Stimulated activated CD8-positive, alpha-beta memory T cell treated with anti-CD3 and anti-CD28 coated beads, Interleukin-7, amount 100 ng/mL, for 24 hours (primary cell): ENCODE data around the gene SNU13.
"Not testable (repeated sequence)": the region's sequence is repeated elsewhere in the genome, so short reads cannot be mapped to it uniquely, and the experiment has no call there.

Experiments
- DNase-seq: peaks from one replicate; pipeline ENCODE4 v3.0.0-alpha.2; 2020; ENCODE audit warnings: low read depth

SNU13 gene

DNA sequence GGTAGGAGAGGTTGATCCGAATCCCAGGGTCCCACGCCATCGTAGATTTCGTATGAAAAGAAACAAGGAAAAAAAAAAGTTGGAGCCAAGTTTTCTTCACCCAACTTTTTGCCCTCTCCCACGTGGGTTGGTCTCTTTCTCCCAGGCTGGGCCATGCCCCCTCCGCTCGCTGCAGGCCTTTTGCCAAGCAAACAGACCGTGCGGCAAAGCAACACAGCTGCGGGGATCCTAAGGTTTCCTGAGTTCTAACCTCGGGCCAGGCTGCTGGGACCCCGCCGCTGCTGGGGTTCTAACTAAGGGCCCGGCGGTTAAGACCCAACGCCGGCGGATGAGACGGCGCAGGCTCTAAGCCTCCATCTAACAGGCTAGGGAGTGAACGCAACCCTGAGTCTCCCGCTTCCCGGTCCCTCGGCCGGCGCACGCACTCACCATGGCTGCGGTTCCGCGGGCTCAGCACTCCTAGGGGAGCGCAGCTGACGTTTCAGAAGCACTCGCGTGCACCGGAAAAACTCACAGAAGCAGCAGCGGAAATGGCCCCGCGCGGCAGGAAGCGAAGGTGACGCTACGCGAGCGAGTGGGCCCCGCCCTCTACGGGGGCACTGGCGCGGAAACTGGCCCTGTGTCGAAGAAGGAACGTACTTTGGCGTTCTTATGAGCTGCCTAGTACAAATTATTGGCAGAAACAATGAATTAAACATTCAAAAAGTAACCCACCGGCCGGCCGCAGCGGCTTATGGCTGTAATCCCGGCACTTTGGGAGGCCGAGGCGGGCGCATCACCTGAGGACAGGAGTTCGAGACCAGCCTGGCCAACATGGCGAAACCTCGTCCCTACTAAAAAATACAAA lies at the start of gene SNU13:
SNU13 (minus strand) TSS at position 503 of the 847 bp plus-strand sequence; CDS start at position 432, 71 bp downstream.
- DNase-seq = peak; percentile 87

DNA sequence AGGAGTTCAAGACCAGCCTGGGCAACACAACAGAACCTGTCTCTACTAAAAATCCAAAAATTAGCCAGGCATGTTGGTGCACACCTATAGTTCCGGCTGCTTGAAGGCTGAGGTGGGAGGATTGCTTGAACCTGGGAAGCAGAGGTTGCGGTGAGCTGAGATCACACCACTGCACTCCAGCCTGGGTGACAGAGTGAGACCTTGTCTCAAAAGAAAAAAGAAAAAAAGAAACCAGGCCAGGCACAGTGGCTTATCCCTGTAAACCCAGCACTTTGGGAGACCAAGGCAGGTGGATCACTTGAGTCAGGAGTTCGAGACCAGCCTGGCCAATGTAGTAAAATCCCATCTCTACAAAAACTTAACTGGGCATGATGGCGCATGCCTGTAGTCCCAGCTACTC lies 44.6 kb upstream of the SNU13 start:
- not testable (repeated sequence) for DNase-seq

DNA sequence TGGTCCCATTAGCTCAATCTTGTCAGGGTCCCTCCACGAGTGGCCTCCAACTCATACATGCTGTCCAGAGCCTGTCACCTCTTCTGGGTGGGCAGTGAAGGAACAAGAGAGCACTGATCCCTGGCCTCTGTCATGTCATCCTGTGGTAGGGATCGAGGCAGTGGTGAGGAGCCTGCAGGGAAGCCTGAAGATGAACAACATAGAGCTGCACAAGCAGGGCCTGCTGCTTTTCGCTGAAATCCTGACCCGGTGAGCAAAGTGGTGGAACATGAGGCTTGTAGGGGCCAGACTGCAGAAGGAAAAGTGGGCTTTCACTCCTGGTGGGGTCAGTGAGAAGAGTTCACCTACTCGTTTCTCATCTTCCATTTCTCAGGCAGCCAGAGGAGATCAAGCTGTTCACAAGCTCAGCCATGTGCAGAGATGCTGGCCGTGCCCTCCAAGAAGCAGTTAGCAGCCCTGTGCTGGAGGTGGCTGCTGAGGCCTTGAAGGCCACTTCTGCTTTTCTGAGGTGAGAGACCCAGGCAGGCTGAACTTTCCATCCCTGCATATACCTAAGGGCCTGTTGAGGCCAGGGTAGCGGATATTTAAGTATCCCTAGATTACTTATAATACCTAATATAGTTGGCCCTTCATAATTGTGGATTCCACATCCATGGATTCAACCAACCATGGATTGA lies 43.6 kb upstream of the SNU13 start:
- DNase-seq = no peak

DNA sequence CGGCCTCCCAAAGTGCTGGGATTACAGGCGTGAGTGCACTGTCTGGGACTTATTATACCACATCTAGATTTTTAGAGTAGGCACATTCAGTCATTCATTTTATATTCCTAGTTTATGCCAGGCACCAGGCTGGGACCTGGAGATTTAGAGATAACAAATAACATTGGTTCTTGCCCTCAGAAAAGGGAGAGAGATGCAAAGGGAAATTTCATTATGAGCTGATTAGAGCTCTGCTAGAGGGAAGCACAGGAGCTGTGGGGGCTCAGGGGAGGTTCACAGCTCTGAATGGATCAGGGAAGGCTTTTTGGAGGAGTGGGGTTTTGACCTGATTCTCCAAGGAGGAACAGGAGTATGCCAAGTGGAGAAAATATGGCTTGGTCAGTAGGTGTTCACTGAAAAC lies 42.9 kb upstream of the SNU13 start:
- DNase-seq = no peak

DNA sequence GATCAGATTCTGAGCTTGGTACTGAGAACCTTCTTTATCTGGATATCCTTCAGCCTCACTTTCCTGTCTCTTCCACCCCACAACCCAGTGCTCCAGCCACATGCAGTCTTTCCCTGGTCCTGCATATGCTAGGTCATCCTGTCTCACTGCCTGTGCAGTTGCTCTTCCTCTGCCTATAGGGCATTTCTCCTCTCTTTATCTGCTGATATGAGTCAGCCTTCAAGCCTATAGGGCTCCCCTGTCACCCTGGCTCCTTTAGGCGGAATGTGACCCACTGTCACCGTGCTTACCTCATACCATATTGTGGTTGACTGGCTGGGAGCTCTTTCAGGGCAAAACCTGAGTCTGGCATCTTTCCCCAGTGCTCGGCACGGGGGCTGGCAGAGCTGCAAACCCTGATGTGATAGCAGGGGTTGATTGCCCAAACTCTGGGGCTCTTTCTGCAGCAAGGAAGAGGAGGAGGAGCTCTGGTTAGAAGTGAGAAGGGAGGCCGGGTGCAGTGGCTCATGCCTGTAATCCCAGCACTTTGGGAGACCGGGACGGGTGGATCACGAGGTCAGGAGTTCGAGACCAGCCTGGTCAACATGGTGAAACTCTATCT lies 36.9 kb upstream of the SNU13 start:
- no peak for DNase-seq

DNA sequence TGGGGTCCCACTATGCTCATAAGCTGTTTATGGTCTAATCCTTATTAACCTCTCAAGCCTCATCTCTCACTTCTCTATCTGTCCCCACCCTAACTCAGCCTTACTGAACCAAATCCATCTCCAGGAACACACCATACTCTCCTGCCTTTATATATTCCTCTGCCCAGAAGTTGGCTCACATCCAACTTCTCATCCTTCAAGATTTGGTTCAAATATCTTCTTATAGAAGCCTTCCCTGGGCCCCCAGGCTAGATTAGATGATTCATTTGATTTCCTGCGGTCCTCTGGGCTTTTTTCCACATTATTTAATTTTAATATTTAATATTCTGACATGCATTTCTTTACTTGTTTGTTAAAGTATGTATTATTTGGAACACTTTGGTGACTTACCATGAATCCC lies 33.8 kb upstream of the SNU13 start:
- DNase-seq = no peak

DNA sequence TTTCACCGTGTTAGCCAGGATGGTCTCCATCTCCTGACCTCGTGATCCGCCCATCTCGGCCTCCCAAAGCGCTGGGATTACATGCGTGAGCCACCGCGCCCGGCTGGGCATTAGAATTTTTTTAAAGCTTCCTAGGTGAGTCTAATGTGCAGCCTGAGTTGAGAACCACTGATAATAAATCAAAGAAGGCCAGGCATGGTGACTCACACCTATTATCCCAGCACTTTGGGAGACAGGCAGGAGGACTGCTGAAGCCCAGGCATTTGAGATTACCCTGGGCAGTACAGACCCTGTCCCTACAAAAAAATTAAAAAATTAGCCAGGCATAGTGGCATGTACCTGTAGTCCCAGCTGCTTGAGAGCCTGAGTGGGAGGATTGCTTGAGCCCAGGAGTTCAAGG lies 24.3 kb upstream of the SNU13 start:
- DNase-seq = no peak

DNA sequence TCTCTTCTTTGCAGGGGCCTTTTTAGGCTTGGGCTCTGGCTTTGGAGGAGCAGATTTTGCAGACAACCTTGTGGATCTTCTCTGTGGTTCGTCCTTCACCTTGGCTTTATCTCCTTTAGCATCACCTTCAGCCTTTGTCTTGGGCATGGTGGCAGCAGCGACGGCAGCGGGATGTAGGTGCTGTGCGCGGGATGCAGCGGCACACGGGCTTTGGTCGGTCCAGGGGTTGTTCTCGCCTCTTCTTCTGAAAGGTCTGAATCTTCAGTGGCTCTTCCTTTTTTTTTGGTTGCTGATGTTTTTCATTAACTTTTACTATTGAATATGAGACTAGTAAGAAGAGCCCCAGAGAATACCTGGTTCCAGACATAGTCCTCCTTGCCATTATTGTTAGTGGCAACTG lies 20.7 kb upstream of the SNU13 start:
- DNase-seq = no peak

DNA sequence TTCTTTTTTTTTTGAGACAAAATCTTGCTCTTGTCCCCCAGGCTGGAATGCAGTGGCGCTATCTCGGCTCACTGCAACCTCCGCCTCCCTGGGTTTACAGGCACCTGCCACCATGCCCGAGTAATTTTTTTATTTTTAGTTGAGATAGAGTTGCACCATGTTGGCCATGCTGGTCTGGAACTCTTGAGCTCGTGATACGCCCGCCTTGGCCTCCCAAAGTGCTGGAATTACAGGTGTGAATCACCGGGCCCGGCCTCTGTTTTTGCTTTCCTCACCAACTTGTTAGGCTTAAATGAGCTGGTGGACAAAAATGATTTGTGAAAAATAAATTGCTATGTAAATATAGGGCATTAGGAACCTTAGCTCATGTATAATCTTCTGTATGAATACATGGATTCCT lies 14.1 kb upstream of the SNU13 start:
- DNase-seq = no peak

DNA sequence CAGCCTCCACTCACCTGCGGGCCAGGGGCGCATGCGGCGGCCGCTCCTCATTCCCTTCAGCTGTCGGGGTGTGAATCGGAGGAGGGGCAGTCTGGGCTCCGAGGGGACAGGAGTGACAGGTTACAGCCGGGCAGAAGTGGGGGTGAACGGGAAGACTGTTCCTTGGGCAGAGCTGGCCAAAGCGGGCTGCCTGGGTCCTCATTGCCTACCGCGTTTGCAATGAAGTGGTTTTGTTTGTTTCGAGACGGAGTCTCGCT lies 11.4 kb upstream of the SNU13 start:
- no peak for DNase-seq

DNA sequence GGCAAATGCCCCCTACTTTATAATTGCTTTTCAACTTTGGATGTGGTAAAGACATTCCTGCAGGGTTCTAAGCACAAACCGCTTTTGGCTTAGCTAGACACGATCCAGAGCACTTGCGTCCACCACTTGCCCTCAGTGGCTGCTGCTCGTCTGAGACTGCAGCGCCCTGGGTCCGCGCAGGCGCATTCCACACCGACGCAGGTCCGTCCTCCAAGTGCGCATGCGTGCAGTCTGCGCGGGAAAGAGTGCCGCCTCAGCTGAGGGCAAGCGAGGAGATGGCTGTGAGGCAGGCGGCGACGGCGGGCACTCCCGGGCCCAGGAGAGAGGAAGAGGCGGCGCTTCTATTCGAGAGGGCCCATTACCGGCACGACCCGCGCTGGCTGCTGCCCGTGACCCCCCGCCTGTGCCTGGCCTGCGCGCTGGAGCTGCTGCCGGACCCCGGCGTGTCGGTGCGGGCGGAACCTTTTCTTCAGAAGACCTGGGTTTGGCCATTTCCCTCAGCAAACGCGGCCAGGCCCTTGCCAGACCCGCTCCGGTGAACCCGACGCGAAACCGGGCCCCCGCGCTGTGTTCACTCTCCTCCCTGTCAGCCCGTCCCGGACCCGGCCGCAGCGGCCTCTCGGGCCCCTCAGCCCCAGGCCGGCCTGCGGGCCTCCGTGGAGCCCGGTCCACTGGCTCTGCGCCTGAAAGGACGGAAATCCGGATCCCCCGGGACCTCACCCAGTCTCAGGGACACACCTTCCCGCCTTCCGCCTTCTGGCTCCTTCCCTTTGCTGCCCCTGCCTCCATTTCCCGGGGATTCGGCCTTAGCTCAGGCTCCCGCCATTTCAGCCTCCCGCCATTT lies 10.8 kb upstream of the SNU13 start, which contains the start of gene MEI1:
MEI1 (plus strand) TSS at position 240 of the 844 bp plus-strand sequence; CDS start at position 276, 36 bp downstream.
- peak; percentile 81 for DNase-seq

DNA sequence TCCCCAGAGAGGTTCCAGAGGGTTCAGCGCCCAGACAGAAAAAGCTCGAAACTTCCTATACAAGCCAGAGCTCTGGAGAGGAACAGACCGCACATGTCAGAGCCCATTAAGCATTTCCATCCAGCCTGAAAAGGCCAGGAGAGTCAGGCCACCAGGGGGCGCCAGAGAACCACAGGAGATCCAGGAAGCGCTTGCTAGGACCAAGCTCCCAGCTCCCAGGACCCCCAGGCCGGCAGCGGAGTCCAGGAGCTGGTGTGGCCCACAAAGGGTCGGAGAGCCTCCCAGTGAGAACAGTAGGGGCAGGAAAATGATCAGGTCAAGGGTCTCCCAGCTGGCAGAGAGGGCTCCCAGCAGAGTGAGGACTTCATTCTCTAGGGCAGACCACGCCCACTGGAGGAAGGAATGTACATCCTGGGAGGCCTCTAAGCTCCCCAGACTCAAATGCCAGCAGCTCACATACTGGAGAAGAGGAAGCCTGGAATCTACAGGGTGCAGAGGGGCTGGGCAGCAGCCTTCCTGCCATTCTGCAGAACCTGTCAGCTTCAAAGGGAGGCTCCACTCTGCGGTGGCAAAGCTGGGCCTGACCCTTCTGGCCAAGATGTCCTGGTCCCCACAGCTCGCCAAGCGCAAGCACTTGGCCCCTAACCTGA lies 8.6 kb upstream of the SNU13 start:
- DNase-seq = peak; percentile 97

DNA sequence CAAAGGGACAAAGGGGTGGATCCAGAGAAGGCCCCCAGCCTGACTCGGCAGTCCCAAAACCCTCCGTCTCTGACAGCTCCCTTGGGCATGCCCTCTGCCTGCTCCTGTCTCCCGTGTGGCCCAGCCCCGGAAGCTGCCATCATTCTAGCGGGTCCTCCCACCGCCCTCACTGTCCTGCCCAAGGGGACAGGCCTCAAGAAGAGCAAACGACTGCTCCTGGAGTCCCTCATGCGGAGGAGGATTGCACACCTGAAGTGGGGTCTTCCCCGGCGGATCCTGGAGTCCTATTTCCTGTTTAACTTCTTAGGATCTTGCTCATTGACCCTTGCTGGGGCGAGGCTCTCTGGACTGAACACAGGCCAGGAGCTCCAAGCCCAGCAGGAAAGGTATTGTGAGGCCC lies 8.0 kb upstream of the SNU13 start:
- DNase-seq = no peak

DNA sequence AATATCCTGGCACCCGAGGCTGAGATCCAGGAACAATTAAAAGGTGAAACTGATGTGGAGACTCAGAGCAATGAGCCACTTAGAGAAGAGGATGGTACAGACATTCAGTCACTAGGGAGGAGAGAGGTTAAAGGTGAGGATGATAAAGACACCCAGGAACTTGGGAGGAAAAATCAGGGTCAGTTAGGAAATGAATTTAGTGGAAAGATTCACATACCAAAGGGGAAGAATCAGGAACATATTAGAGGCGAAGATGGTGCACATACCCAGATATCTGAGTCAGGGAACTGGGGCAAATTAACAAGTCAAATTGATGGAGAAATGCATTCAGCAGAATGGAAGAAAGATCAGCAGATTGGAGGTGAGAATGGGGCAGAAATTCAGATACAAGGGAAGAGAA lies 6.5 kb upstream of the SNU13 start:
- no peak for DNase-seq

DNA sequence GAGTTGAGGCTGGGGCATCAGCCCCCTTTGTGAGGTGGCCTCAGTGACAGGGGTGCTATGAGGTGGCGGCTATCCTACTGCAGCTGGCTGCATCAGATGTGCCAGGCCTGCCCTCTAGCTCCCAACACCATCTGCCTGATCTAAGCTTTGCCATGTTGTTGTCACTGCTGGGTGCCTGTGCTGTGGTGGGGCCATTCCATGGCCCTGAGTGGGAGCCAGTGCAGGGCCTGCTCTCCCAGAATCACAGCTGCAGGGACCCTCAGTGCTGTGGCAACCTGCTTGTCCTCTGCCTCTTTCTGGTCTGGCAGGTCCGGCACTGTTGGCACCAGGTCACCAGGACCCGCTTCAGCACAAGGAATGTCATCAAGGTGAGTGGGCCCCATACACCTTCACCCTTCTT lies 1.8 kb upstream of the SNU13 start:
- DNase-seq = no peak

DNA sequence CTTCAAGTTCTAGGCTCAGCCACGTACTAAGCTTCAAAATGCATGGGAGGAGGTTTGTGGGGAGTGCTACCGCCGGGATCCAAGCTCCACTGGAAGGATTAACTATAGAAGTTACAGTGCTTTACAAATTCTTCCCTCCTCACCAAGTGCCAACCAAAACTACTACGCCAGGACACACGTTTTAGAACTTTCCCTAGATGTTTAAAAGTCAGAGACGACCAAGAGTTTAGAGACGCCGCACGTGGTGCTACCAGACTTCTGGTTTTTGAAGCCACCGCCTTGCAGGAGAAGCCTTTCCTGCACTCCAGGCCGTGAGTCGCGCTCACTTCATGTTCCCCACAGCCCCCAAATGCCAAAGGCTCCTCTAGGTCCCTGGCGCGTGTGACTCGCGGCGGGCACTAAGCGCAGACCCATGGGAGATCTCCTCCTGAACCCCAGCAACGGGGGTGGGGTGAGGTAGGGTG lies 734 bp downstream of the SNU13 start:
- DNase-seq = no peak

DNA sequence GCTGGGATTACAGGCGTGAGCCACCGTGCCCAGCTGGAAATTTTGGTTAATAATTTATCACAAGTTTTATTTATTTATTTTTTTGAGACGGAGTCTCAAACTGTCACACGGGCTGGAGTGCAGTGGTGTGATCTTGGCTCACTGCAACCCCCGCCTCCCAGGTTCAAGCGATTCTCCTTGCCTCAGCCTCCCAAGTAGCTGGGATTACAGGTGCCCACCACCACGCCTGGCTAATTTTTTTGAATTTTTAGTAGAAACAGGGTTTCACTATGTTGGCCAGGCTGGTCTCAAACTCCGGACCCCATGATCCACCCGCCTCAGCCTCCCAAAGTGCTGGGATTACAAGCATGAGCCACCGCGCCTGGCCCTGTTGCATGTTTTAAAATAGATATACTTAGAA lies 1.8 kb downstream of the SNU13 start:
- DNase-seq = not testable (repeated sequence)

DNA sequence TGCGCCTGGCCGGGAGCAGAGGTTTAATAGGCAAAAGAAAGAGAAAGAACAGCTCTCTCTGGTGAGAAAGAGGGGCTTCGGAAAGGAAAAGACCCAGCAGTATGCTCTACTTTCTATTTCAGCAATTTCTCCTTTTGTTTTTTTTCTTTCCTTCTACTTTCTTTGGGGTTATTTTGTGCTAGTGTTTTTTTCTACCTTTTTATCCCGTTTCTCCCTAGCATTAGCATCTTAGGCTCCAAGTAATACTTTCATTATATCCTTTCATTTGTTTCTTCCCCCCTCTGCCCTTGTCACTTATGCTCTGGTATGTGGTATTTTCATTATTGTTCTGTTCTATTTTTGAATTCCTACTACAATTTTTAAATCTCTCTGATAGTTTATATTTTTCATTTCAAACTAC lies 4.5 kb downstream of the SNU13 start:
- no peak for DNase-seq

DNA sequence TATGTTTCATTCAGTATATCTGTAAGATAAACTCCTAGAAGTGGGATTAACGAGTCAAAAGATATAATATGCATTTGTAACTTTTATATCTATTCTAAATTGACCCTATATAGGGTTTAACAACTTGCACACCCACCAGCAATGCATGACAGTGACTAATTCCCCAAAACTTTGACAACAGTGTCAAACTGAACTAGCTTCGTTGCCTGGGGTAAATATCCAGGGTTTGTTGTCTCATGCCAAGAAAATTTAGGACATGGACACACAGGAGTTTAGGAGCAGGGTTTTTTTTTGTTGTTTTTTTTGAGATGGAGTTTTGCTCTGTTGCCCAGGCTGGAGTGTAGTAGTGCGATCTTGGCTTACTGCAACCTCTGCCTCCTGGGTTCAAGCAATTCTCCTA lies 5.1 kb downstream of the SNU13 start:
- no peak for DNase-seq

DNA sequence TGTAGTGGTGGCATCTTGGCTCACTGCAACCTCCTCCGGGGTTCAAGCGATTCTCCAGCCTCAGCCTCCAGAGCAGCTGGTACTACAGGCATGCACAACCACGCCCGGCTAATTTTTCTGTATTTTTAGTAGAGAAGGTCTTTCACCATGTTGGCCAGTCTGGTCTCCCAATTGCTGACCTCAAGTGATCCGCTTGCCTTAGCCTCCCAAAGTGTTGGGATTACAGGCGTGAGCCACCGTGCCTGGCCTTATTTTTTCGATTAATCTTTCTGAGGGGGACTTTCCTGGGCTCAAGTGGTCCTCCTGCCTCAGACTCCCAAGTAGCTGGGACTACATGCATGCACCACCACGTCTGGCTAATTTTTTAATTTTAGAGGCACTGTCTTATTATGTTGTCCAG lies 5.6 kb downstream of the SNU13 start:
- no peak for DNase-seq

DNA sequence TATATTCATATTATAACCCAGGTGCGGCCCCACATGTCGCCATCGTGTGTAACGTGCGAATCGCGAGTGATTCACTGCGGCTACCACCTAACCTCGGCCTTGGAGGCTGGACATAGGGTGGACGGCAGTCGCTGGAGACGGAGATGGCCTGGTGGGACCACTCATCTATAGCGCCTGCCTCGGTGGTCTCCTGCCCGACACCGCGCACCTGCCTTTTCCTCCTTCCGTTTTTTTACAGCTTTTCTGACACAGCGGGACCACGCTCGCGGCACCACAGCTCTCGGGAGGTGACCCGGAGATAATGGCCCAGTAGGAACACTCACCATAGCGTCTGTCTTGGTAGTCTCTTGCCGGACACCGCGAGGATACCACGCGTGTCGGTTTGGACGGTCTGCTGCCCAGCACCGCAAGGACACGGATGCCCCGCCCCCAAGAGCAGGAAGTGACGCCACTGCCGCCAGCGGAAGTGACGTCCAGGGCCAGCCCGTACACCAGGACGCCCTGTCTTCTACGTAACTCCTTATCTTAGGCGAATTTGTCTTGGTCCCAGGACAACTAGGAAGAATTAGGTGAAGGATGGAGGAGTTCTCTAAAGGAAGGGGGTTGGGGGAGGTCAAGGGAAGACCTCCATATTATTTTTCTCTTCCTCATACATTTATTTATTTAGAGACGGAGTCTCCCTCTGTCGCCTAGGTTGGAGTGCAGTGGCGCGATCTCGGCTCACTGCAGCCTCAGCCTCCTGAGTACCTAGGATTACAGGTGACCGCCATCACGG lies 6.4 kb downstream of the SNU13 start:
- DNase-seq = peak; percentile 73
